Activated naive CD4-positive, alpha-beta T cell treated with anti-CD3 and anti-CD28 coated beads, Interleukin-2, amount 10 ng/mL, durations not matched to agents 7 days and 5 days (primary cell): ENCODE measurements around the gene CCDC74A.
"Not testable (repeated sequence)": the region's sequence is repeated elsewhere in the genome, so short reads cannot be mapped to it uniquely, and the experiment has no call there.

Source experiments
- CTCF ChIA-PET: fragments of 350-600 bp; sonication (Branson Sonifier 250); formaldehyde crosslinking; loops from one replicate; lab custom pipeline; 2021; ENCODE audit warnings: antibody characterized with exemption; lab: Charles Lee
- DNase-seq: peaks from one replicate; pipeline ENCODE4 v3.0.0-alpha.2; 2020
- H3K27ac Mint-ChIP-seq: one replicate; pipeline ENCODE4 v1.8.0; 2021; ENCODE audit warnings: mild to moderate bottlenecking, moderate library complexity, mixed read lengths
- H3K27me3 Mint-ChIP-seq: one replicate; pipeline ENCODE4 v1.8.0; 2021; ENCODE audit warnings: mild to moderate bottlenecking, mixed read lengths
- H3K36me3 Mint-ChIP-seq: one replicate; pipeline ENCODE4 v1.8.0; 2021; ENCODE audit warnings: mixed read lengths
- H3K4me1 Mint-ChIP-seq: one replicate; pipeline ENCODE4 v1.8.0; 2021; ENCODE audit warnings: mixed read lengths
- H3K4me3 Mint-ChIP-seq: one replicate; pipeline ENCODE4 v1.8.0; 2021; ENCODE audit warnings: mild to moderate bottlenecking, moderate library complexity, mixed read lengths
- H3K9me3 Mint-ChIP-seq: one replicate; pipeline ENCODE4 v1.8.0; 2021; ENCODE audit warnings: mixed read lengths

The CCDC74A gene

DNA sequence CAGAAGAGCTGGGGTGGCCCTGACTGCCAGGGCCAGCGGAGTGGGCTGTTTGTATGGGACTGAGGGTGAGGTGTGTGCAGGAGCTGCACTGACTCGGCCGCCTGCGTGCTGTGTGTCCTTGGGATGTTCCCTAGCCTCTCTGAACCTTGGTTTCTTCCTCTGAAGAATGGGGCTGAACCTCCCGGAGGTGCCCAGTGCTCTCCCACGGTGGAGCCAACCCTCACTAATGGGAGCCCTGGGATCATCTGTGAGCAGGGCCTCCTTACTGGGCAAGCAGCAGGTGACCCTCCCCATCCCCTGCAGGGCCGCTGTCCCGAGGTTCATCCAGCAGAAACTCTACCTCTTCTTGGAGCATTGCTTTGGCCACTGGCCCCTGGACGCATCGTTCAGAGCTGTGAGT lies 11.7 kb upstream of the CCDC74A start:
- Mint-ChIP-seq H3K36me3 (peaks cover 17% of the 10 kb centered on the region), H3K27me3 (no peaks in the 10 kb centered on the region), H3K4me3 (no peak overlapping the region), H3K9me3 (no peaks in the 10 kb centered on the region), H3K4me1 (peaks cover 3% of the 10 kb centered on the region), H3K27ac (no peak overlapping the region)
- CTCF ChIA-PET = no interaction called here
- DNase-seq = no peak

DNA sequence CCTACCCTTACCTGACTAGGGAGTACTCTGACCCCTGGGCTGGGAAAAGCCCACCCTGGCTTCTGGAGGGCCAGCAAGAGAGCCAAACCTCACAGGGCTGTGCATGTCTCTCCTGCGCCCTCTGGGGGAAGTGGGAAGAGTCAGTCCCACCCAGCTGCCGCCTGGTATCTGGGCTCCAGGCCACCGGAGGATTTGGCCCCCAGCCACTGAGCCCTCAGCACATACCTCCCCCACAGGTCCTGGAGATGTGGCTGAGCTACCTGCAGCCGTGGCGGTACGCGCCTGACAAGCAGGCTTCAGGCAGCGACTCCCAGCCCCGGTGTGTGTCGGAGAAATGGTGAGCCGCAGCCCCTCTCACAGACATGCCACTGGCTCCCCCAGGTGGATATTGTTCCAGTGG lies 11.1 kb upstream of the CCDC74A start:
- H3K27ac Mint-ChIP-seq, H3K27me3 Mint-ChIP-seq, H3K4me3 Mint-ChIP-seq, CTCF ChIA-PET, H3K9me3 Mint-ChIP-seq, DNase-seq, H3K4me1 Mint-ChIP-seq: not testable (repeated sequence)
- H3K36me3 Mint-ChIP-seq = peaks cover 17% of the 10 kb centered on the region

GRCh38 chr2:131517106-131517831 lies 10.4 kb upstream of the CCDC74A start:
- H3K4me1 Mint-ChIP-seq = peaks cover 2% of the 10 kb centered on the region
- H3K27ac Mint-ChIP-seq = peak overlapping the region; percentile 11
- no peak overlapping the region for H3K4me3 Mint-ChIP-seq
- no peaks in the 10 kb centered on the region for H3K9me3 Mint-ChIP-seq
- peaks cover 16% of the 10 kb centered on the region for H3K36me3 Mint-ChIP-seq
- H3K27me3 Mint-ChIP-seq = no peaks in the 10 kb centered on the region
- CTCF ChIA-PET = no interaction called here
- no peak for DNase-seq

DNA sequence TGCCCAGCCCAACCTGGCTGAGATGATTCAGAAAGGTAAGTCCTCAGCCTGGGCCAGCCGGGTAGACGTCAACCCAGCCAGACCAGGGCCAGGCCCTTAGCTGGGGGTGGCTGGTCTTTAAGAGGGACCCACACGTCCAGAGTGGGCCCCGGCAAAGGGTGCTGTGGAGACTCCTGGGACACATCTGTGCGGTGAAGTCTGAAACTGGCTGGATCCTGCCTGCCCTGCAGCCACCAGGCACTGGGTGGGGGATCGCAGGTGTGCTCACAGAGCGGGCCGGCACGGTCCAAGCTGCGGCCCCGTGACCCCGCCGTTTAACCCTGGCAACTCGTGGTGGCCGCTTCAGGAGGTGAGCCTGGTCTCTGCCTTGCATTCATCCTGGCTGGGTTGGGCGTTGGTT lies 9.8 kb upstream of the CCDC74A start:
- H3K27ac Mint-ChIP-seq, CTCF ChIA-PET, H3K4me3 Mint-ChIP-seq, H3K4me1 Mint-ChIP-seq, H3K9me3 Mint-ChIP-seq, H3K27me3 Mint-ChIP-seq: not testable (repeated sequence)
- peaks cover 13% of the 10 kb centered on the region for H3K36me3 Mint-ChIP-seq
- peak; percentile 11 for DNase-seq

DNA sequence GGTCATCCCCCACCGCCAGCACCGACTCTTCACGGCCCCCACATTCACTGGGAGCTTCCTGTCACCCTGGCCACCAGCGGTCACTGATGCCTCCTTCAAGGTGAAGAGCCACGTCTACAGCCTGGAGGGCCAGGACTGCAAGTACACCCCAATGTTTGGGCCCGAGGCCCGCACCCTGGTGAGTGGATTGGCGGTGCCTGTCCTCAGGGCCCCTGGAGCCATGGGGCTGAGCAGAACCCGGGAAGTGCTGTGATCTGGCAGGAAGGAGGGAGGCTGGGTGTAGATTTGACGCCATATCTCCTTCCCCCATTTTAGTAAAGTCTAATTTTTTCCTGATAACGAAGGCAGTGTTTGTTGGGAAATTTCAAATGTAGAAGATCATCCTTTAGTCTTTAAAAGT lies 9.2 kb upstream of the CCDC74A start:
- CTCF ChIA-PET, H3K27ac Mint-ChIP-seq, H3K27me3 Mint-ChIP-seq, H3K4me1 Mint-ChIP-seq, H3K9me3 Mint-ChIP-seq, DNase-seq, H3K4me3 Mint-ChIP-seq: not testable (repeated sequence)
- peaks cover 13% of the 10 kb centered on the region for H3K36me3 Mint-ChIP-seq

GRCh38 chr2:131519466-131519865 lies 8.2 kb upstream of the CCDC74A start:
- DNase-seq = no peak
- Mint-ChIP-seq H3K27ac (no peak overlapping the region), H3K36me3 (peaks cover 11% of the 10 kb centered on the region), H3K4me3 (no peak overlapping the region), H3K27me3 (no peaks in the 10 kb centered on the region), H3K4me1 (no peaks in the 10 kb centered on the region), H3K9me3 (no peaks in the 10 kb centered on the region)
- CTCF ChIA-PET = interaction anchor here (1.6 kb wide), 1 partner anchor 27 kb away, joined by 4 read pairs; no protein-coding TSS in a partner anchor

GRCh38 chr2:131519871-131520470 lies 7.7 kb upstream of the CCDC74A start:
- H3K4me3 Mint-ChIP-seq, H3K27ac Mint-ChIP-seq, H3K36me3 Mint-ChIP-seq, H3K9me3 Mint-ChIP-seq, DNase-seq, H3K27me3 Mint-ChIP-seq, H3K4me1 Mint-ChIP-seq: not testable (repeated sequence)
- CTCF ChIA-PET = interaction anchor here (1.6 kb wide), 1 partner anchor 27 kb away, joined by 4 read pairs; no protein-coding TSS in a partner anchor

GRCh38 chr2:131520526-131520925 lies 7.2 kb upstream of the CCDC74A start:
- DNase-seq = no peak
- Mint-ChIP-seq H3K4me1 (no peaks in the 10 kb centered on the region), H3K4me3 (no peak overlapping the region), H3K27ac (no peak overlapping the region), H3K36me3 (peaks cover 10% of the 10 kb centered on the region), H3K27me3 (peaks cover 5% of the 10 kb centered on the region), H3K9me3 (no peaks in the 10 kb centered on the region)
- CTCF ChIA-PET = interaction anchor here (1.6 kb wide), 1 partner anchor 28 kb away, joined by 4 read pairs; no protein-coding TSS in a partner anchor

GRCh38 chr2:131521524-131521923 lies 6.2 kb upstream of the CCDC74A start:
- H3K27me3 Mint-ChIP-seq, H3K4me1 Mint-ChIP-seq, H3K27ac Mint-ChIP-seq, CTCF ChIA-PET, DNase-seq, H3K9me3 Mint-ChIP-seq, H3K36me3 Mint-ChIP-seq, H3K4me3 Mint-ChIP-seq: not testable (repeated sequence)

DNA sequence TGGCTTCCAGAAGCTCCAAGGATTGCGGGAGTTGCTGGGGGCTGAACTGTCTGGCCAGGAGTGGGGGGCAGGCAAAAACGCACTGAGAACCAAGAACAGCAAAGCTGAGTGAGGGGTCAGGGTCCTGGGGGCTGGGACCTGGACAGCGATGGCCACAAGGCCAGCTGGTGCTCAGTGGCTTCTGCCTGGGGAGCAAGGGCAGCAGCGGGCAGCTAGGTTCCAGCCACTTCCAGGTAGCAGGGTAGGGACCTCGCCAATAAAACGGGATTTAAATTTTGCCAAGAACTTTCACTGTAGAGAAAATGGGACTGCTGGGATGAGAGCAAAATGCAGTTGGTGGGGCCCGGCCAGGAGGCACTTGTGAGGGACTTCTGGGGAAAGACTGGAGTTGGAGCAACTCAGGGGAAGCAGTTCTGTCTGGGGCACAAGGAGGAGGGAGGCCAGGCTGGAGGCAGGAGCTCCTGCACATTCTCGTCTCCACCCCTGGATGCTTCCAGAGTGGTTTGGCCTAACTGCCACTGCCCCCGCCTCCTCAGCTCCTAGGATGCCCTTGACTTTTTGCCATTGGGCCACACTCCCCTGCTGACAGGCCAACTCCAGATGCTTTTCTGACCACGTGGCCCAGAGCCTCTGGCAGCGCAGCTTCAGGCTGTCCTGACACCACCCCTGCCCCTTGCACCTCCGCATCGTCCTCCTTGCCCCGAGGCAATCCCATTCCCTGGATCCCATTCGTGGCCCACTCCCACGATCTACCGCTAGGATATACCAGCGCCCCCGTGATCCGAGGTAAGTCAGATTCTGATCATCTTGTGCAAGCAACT lies 5.5 kb upstream of the CCDC74A start:
- peaks cover 1% of the 10 kb centered on the region for H3K4me1 Mint-ChIP-seq
- DNase-seq = no peak
- CTCF ChIA-PET = no interaction called here
- H3K9me3 Mint-ChIP-seq = no peaks in the 10 kb centered on the region
- H3K27ac Mint-ChIP-seq = no peak overlapping the region
- no peak overlapping the region for H3K4me3 Mint-ChIP-seq
- H3K36me3 Mint-ChIP-seq = peaks cover 7% of the 10 kb centered on the region
- H3K27me3 Mint-ChIP-seq = peaks cover 6% of the 10 kb centered on the region

DNA sequence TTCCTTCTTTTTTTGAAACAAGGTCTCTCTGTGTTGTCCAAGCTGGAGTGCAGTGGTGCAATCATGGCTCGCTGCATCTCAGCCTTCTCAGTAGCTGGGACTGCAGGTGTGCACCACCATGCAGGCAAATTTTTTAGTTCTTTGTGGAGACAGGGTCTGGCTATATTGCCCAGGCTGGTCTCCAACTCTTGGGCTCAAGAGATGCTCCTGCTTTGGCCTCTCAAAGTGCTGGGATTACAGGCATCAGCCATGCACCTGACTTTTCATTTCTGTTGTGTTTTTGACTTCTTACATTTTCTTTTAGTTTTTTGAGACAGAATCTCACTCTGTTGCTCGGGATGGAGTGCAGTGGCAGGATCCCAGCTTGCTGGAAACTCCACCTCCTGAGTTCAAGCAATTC lies 2.4 kb upstream of the CCDC74A start:
- not testable (repeated sequence) for DNase-seq, H3K4me3 Mint-ChIP-seq, H3K9me3 Mint-ChIP-seq, H3K27ac Mint-ChIP-seq, H3K36me3 Mint-ChIP-seq
- Mint-ChIP-seq H3K27me3 (peaks cover 18% of the 10 kb centered on the region), H3K4me1 (peaks cover 17% of the 10 kb centered on the region)
- CTCF ChIA-PET = interaction anchor here (1.8 kb wide), 1 partner anchor 33 kb away, joined by 5 read pairs; the partner anchor contains the start of gene MZT2A

- not testable (repeated sequence) for H3K27ac Mint-ChIP-seq, H3K9me3 Mint-ChIP-seq, DNase-seq, H3K36me3 Mint-ChIP-seq
- peaks cover 18% of the 10 kb centered on the region for H3K27me3 Mint-ChIP-seq
- H3K4me3 Mint-ChIP-seq = peak overlapping the region; percentile 64
- CTCF ChIA-PET = interaction anchor here (0.7 to 1.8 kb wide), 2 partner anchors 16 to 37 kb away, joined by 3 to 6 read pairs; partner anchors contain the start of gene MZT2A
- peaks cover 17% of the 10 kb centered on the region for H3K4me1 Mint-ChIP-seq
Measured at GRCh38 chr2:131528981-131529863, 1.5 kb downstream of the CCDC74A start.

DNA sequence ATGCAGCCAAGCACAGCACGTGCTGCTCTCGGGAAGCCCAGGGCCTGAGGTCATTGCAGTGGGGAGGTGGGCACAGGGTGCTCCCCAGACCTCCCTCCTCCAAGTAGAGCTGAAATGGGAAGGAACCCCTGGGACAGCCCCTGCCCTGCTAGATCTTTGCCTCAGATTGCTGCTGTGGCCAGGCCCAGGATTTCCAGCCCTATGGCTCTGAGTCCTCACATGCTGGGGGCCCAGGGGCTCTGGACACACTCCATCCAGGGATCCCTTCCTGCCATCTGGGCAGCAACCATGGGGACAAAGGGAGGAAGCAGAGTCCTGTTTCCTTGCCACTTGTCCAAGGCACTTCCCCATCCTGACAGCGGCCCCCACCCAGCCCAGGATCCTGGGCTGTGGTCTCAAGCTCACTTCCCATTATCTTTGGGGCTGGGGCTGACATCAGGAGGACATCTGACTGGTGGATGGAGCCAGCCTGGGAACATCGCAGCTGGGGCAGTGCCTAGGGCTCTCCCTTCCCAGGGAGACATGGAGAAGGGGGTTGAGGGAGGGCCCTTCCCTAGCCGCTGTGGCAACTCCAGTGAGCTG lies 2.3 kb downstream of the CCDC74A start:
- DNase-seq, H3K27ac Mint-ChIP-seq, H3K36me3 Mint-ChIP-seq, H3K4me3 Mint-ChIP-seq, H3K9me3 Mint-ChIP-seq: not testable (repeated sequence)
- Mint-ChIP-seq H3K4me1 (peaks cover 17% of the 10 kb centered on the region), H3K27me3 (peaks cover 18% of the 10 kb centered on the region)
- CTCF ChIA-PET = interaction anchor here (1.8 kb wide), 1 partner anchor 37 kb away, joined by 6 read pairs; the partner anchor contains the start of gene MZT2A
